SK-N-SH (cell line): ENCODE measurements around the gene ARMC9. TPM values are rescaled to one million over a fixed set of nuclear protein-coding genes. Genes with fewer than 3 reads are reported as not detected.

ENCODE experiments used
- CTCF ChIA-PET: fragments of 300-600, 350-600 bp; formaldehyde crosslinking; extraction: SDS; loops from one replicate; lab custom pipeline; 2021; lab: Yijun Ruan, JAX
- POLR2A ChIA-PET: fragments of 350-600 bp; sonication (Branson Sonifier 250); formaldehyde crosslinking; extraction: SDS; loops from one replicate; lab custom pipeline; 2020; ENCODE audit warnings: antibody characterized with exemption, inconsistent platforms; lab: Yijun Ruan, JAX
- DNase-seq: peaks from one replicate; pipeline ENCODE4 v3.0.0; 2012
- H2AFZ ChIP-seq: fragments of 200-600 bp; sonication (generic); 2 replicates; pipeline ENCODE4 v1.8.1; 2016; ENCODE audit warnings: antibody characterized with exemption, mild to moderate bottlenecking, low read depth
- H3F3A ChIP-seq: fragments of 200-600 bp; sonication (generic); replicated peaks from 2 replicates; pipeline ENCODE3; 2016; ENCODE audit warnings: antibody characterized with exemption, mild to moderate bottlenecking; ENCODE audit not compliant: insufficient read depth
- H3K27ac ChIP-seq, 2 experiments: fragments of 200-500 bp in 1 of 2; fragments of 200-600 bp in 1 of 2; sonication (Bioruptor generic) in 1 of 2; sonication (generic), shearing (Covaris generic) in 1 of 2; 2 replicates each; pipeline versions ENCODE4 v1.5.1 to v1.6.1; 2014 to 2016; ENCODE audit warnings: low read depth in 2 of 2, inconsistent platforms in 1 of 2, low read length in 1 of 2, mild to moderate bottlenecking in 1 of 2, mixed read lengths in 1 of 2
- H3K27me3 ChIP-seq: fragments of 200-600 bp; sonication (generic), shearing (Covaris generic); 2 replicates; pipeline ENCODE4 v1.6.1; 2016; ENCODE audit warnings: mixed run types; ENCODE audit not compliant: insufficient read depth
- H3K36me3 ChIP-seq, 2 experiments: fragments of 200-500 bp in 1 of 2; fragments of 200-600 bp in 1 of 2; sonication (Bioruptor generic) in 1 of 2; sonication (generic) in 1 of 2; replicated peaks in 1 of 2; 2 replicates each; pipeline versions ENCODE3 to v1.5.1; 2014 to 2016; ENCODE audit warnings: low read length in 1 of 2, mild to moderate bottlenecking in 1 of 2; ENCODE audit not compliant: insufficient read depth in 2 of 2, control insufficient read depth in 1 of 2
- H3K4me1 ChIP-seq, 2 experiments: fragments of 200-500 bp in 1 of 2; fragments of 200-600 bp in 1 of 2; sonication (Bioruptor generic) in 1 of 2; sonication (generic), shearing (Covaris generic) in 1 of 2; 2 replicates each; pipeline versions ENCODE4 v1.5.1 to v1.6.1; 2014 to 2016; ENCODE audit warnings: low read depth in 1 of 2, low read length in 1 of 2, mixed run types in 1 of 2; ENCODE audit not compliant: insufficient read depth in 2 of 2, control insufficient read depth in 1 of 2
- H3K4me2 ChIP-seq: fragments of 200-600 bp; sonication (generic), shearing (Covaris generic); 2 replicates; pipeline ENCODE4 v1.6.1; 2017; ENCODE audit warnings: mixed run types
- H3K4me3 ChIP-seq, 2 experiments: fragments of 200-500 bp in 1 of 2; fragments of 200-600 bp in 1 of 2; sonication (Bioruptor generic) in 1 of 2; sonication (generic), shearing (Covaris generic) in 1 of 2; 2 replicates each; pipeline versions ENCODE4 v1.5.1 to v1.8.1; 2014 to 2016; ENCODE audit warnings: low read depth in 2 of 2, inconsistent platforms in 1 of 2, low read length in 1 of 2, mild to moderate bottlenecking in 1 of 2, mixed read lengths in 1 of 2, moderate library complexity in 1 of 2
- H3K79me2 ChIP-seq: fragments of 200-600 bp; sonication (generic); 2 replicates; pipeline ENCODE4 v1.8.1; 2017; ENCODE audit warnings: mild to moderate bottlenecking; ENCODE audit not compliant: insufficient read depth
- H3K9ac ChIP-seq: fragments of 200-600 bp; sonication (generic); 2 replicates; pipeline ENCODE4 v1.6.1; 2017; ENCODE audit warnings: mixed run types
- H3K9me2 ChIP-seq: fragments of 200-600 bp; sonication (generic); 2 replicates; pipeline ENCODE4 v1.6.1; 2017; ENCODE audit warnings: mixed run types
- H3K9me3 ChIP-seq: fragments of 200-600 bp; sonication (generic); 2 replicates; pipeline ENCODE4 v1.6.1; 2017; ENCODE audit warnings: mixed run types, mild to moderate bottlenecking, moderate library complexity
- H4K20me1 ChIP-seq: fragments of 200-600 bp; sonication (generic); 2 replicates; pipeline ENCODE4 v1.6.1; 2017; ENCODE audit warnings: mild to moderate bottlenecking, mixed run types; ENCODE audit not compliant: insufficient read depth
- CHD2 ChIP-seq: fragments of 150-350 bp; IDR thresholded peaks from 2 replicates; pipeline ENCODE4 v1.6.1; 2018; ENCODE audit warnings: low read length; ENCODE audit not compliant: partially characterized antibody
- ELF1 ChIP-seq: IDR thresholded peaks from 2 replicates; pipeline ENCODE4 v1.4.0; 2012
- EZH2phosphoT487 ChIP-seq: fragments of 200-600 bp; sonication (generic); IDR thresholded peaks from 2 replicates; pipeline ENCODE4 v1.6.1; 2017; ENCODE audit warnings: low read depth, mixed run types, mild to moderate bottlenecking, antibody characterized with exemption, moderate library complexity, borderline replicate concordance
- FOSL2 ChIP-seq: IDR thresholded peaks from 2 replicates; pipeline ENCODE4 v1.4.0; 2012; ENCODE audit warnings: low read depth, mild to moderate bottlenecking, moderate library complexity, borderline replicate concordance
- FOXM1 ChIP-seq: IDR thresholded peaks from 2 replicates; pipeline ENCODE4 v1.4.0; 2012; ENCODE audit warnings: low read depth, mild to moderate bottlenecking
- GABPA ChIP-seq: IDR thresholded peaks from 2 replicates; pipeline ENCODE4 v1.4.0; 2012; ENCODE audit warnings: low read depth, mild to moderate bottlenecking
- IRF3 ChIP-seq: fragments of 150-350 bp; IDR thresholded peaks from 2 replicates; pipeline ENCODE4 v1.6.1; 2016; ENCODE audit warnings: mild to moderate bottlenecking, low read depth, low read length
- JUND ChIP-seq: IDR thresholded peaks from 2 replicates; pipeline ENCODE4 v1.4.0; 2012
- MXI1 ChIP-seq: IDR thresholded peaks from 2 replicates; pipeline ENCODE4 v1.6.1; 2012; ENCODE audit warnings: mild to moderate bottlenecking, low read depth, low read length, improper control_type of control experiment
- NRF1 ChIP-seq: IDR thresholded peaks from 2 replicates; pipeline ENCODE4 v1.6.1; 2012; ENCODE audit warnings: low read depth, mild to moderate bottlenecking, low read length
- PBX3 ChIP-seq: IDR thresholded peaks from 2 replicates; pipeline ENCODE4; 2012
- POLR2AphosphoS5 ChIP-seq: IDR thresholded peaks from 2 replicates; pipeline ENCODE4 v1.6.1; 2012; ENCODE audit warnings: low read depth, low read length
- RAD21 ChIP-seq: IDR thresholded peaks from 2 replicates; pipeline ENCODE4 v1.6.1; 2012; ENCODE audit warnings: mild to moderate bottlenecking, low read length
- REST ChIP-seq: IDR thresholded peaks from 2 replicates; pipeline ENCODE4 v1.6.1; 2012; ENCODE audit warnings: mild to moderate bottlenecking, low read depth, low read length, moderate library complexity
- RFX5 ChIP-seq: IDR thresholded peaks from 2 replicates; pipeline ENCODE4 v1.6.1; 2012; ENCODE audit warnings: mild to moderate bottlenecking, improper control_type of control experiment, low read length
- RXRA ChIP-seq: IDR thresholded peaks from 2 replicates; pipeline ENCODE4 v1.4.0; 2012; ENCODE audit warnings: low read depth, mild to moderate bottlenecking, borderline replicate concordance
- TEAD4 ChIP-seq: IDR thresholded peaks from 2 replicates; pipeline ENCODE4 v1.4.0; 2012; ENCODE audit warnings: mild to moderate bottlenecking, borderline replicate concordance; ENCODE audit not compliant: insufficient read depth
- YY1 ChIP-seq: IDR thresholded peaks from 2 replicates; pipeline ENCODE4 v1.4.0; 2012; ENCODE audit warnings: low read depth, mild to moderate bottlenecking
- ZBTB33 ChIP-seq: IDR thresholded peaks from 2 replicates; pipeline ENCODE4 v1.4.0; 2012; ENCODE audit warnings: low read depth, borderline replicate concordance
- WGBS: methylation state at CpG from one replicate; pipeline ENCODE4 v1.1.6; 2017; ENCODE audit warnings: low lambda C conversion rate; 5-methylcytosine and 5-hydroxymethylcytosine counted together
- polyA plus RNA-seq, 3 experiments: library from polyadenylated mRNA; depleted of rRNA; stranded (reverse); fragments of >200 nt; gene quantifications; 2 replicates each; pipeline ENCODE4 v1.2.3, GENCODE V29; 2012

ARMC9 gene
- polyA plus RNA-seq, 1 of the 3 experiments (the other 2 are of a cell fraction) = 25.3 TPM

GRCh38 chr2:231294571-231295362, 96.3 kb downstream of the ARMC9 start:
- POLR2A ChIA-PET = no interaction called here
- peaks cover 26 to 44% of the 10 kb centered on the region in 2 experiments for H3K36me3 ChIP-seq
- H3K9me3 ChIP-seq = no peaks in the 10 kb centered on the region
- DNase-seq = no peak
- H3K79me2 ChIP-seq = no peaks in the 10 kb centered on the region
- no peak overlapping the region for H3K4me3 ChIP-seq
- no peaks in the 10 kb centered on the region; a peak in 1 of 4 replicates for H3K4me1 ChIP-seq
- no peak overlapping the region for H3K4me2 ChIP-seq
- CTCF ChIA-PET = interaction anchor here (0.7 to 16.3 kb wide), 7 partner anchors 8 to 157 kb away, joined by 3 to 302 read pairs (median 20); no protein-coding TSS in a partner anchor
- H3K27ac ChIP-seq = no peak overlapping the region
- H2AFZ ChIP-seq = no peak overlapping the region
- no peak overlapping the region for H3K9ac ChIP-seq
- no peaks in the 10 kb centered on the region for H4K20me1 ChIP-seq
- WGBS = 90% methylated on average over 5 of the region's 10 CpGs
- H3K9me2 ChIP-seq = no peaks in the 10 kb centered on the region
- H3F3A ChIP-seq = peaks cover 5% of the 10 kb centered on the region
- TF ChIP-seq EZH2phosphoT487 (no peak), CHD2 (no peak), NRF1 (no peak), RFX5 (no peak), JUND (no peak), GABPA (no peak), POLR2AphosphoS5 (no peak), YY1 (no peak)
- no peaks in the 10 kb centered on the region for H3K27me3 ChIP-seq

- no peak overlapping the region for H3K27ac ChIP-seq
- H3K36me3 ChIP-seq = peaks cover 24 to 47% of the 10 kb centered on the region in 2 experiments
- WGBS = 92% methylated on average over 8 of the region's 8 CpGs
- no peak overlapping the region for H2AFZ ChIP-seq
- H4K20me1 ChIP-seq = no peaks in the 10 kb centered on the region
- no peaks in the 10 kb centered on the region; a peak in 1 of 4 replicates for H3K4me1 ChIP-seq
- DNase-seq = no peak
- H3K9me2 ChIP-seq = no peaks in the 10 kb centered on the region
- H3K79me2 ChIP-seq = no peaks in the 10 kb centered on the region
- H3K4me3 ChIP-seq = no peak overlapping the region
- H3K9me3 ChIP-seq = no peaks in the 10 kb centered on the region
- ChIA-PET CTCF (interaction anchor here (1.6 to 16.3 kb wide), 6 partner anchors 9 to 157 kb away, joined by 5 to 302 read pairs (median 22); no protein-coding TSS in a partner anchor), POLR2A (no interaction called here)
- peaks cover 5% of the 10 kb centered on the region for H3F3A ChIP-seq
- no peak overlapping the region for H3K9ac ChIP-seq
- no peak overlapping the region for H3K4me2 ChIP-seq
- H3K27me3 ChIP-seq = no peaks in the 10 kb centered on the region
- TF ChIP-seq ZBTB33 (no peak), CHD2 (no peak), JUND (no peak), YY1 (no peak), PBX3 (no peak), RFX5 (no peak), NRF1 (no peak), FOSL2 (no peak), FOXM1 (no peak), POLR2AphosphoS5 (no peak), RXRA (no peak), RAD21 (no peak), TEAD4 (no peak), ELF1 (no peak), MXI1 (no peak), REST (no peak), IRF3 (no peak)
These were observed 96.9 kb downstream of the ARMC9 start for GRCh38 chr2:231295363-231295655.
